Stimulated activated CD8-positive, alpha-beta memory T cell treated with anti-CD3 and anti-CD28 coated beads, Interleukin-12 subunit alpha, Interleukin-12 subunit beta, amount 100 ng/mL, for 24 hours (primary cell): ENCODE measurements around the gene PPP1R12C.

Experiments used
- DNase-seq: peaks from one replicate; pipeline ENCODE4 v3.0.0-alpha.2; 2020; ENCODE audit errors: extremely low read depth

PPP1R12C gene

DNA sequence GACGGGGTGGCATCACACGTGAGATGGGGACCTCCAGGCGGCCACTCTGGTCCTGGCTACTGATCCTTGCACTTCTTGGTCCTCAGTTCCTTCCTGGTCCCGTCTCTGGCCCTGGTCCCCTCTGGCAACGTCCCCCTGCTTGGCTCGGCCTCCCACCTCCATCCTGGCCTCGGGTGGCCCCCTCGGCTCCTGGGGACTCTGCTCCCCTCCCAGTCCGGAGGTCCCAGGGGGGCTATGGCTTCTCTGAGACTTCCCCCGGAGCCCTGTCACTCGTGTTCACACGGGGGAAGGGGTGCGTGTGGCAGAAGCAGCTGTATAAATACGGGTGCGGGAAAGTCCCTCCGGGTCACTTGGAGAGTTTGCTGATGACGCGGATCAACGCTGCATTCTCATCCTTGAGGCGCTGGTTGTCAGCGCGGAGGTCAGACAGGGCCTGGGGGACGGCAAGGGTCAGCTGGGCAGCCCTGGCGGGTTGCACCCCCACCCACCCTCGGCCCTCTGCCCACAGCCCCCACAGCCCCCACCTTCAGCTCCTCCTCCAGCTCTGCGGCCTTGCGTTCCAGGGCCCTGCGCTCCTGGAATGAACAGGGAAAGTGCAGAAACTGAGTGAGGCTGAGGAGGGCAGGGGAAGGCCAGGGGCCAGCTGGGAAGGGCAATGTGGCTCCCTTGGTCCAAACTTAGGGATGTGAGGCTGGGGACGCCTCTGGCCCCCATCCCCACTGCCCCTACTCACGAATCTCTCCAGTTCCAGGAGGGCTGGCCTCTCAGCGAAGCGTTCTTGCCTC is 26.1 kb downstream of the PPP1R12C start:
- no peak for DNase-seq

DNA sequence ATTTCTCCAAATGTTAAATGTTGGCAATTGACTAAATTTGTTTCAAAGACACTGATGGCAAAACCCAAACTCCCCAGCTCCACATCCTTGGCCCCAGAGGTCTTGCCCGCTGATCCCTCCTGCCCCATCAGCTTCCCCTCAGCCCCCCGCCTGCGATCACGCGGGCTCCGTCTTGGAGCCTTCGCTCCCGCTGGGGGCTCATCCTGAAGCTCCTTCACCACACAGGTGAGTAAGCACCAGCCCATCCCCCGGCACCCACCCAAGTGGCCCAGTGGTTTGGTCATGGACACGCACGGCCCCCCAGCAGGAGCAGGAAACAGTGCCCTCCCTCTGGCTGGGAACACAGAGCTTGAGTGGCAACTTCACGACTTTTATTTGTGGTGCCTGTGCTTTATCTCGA is 26.9 kb downstream of the PPP1R12C start:
- no peak for DNase-seq

- DNase-seq, result no peak
These were observed 28.0 kb downstream of the PPP1R12C start for GRCh38 chr19:55089342-55089944.

- no peak for DNase-seq
These were observed 28.7 kb downstream of the PPP1R12C start for GRCh38 chr19:55088543-55089341.

DNA sequence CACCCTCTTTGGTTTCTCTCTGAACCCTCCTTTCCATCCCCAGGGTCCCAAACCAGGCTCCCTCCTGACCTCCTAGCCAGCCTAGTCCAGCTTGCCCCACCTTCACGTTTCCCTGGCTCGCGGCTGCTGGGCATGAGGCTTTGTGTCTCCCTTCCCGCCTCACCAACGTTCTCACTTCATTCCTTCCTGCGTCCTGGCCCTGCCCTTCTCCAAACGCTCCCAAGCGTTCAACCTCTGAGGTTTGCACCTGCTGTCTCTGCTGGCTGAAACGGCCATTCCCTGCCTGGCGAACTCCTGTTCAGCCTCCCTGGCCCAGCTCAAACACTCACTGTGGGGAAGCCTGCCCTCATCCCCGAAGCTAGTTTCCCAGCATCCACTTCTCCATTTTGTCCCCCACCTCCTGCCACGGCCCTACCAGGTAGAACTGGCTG is 29.4 kb downstream of the PPP1R12C start:
- DNase-seq, result no peak

DNA sequence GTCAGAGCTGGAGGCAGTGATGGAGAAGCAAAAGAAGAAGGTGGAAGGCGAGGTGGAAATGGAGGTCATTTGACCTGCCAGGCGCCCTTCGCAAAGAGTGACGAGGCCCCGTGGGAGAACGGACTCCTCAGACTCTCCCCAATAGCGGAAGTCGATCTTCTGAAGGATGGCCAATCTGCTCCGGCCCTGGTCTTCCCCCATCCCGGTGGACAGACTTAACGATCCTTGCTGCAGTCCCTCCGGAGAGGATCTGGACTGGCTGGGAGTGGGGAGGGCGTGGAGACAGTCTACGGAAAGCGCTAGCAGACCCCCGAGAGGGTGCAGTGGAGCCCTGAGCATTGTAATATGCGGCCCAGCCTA is 29.9 kb downstream of the PPP1R12C start:
- DNase-seq, result no peak

DNA sequence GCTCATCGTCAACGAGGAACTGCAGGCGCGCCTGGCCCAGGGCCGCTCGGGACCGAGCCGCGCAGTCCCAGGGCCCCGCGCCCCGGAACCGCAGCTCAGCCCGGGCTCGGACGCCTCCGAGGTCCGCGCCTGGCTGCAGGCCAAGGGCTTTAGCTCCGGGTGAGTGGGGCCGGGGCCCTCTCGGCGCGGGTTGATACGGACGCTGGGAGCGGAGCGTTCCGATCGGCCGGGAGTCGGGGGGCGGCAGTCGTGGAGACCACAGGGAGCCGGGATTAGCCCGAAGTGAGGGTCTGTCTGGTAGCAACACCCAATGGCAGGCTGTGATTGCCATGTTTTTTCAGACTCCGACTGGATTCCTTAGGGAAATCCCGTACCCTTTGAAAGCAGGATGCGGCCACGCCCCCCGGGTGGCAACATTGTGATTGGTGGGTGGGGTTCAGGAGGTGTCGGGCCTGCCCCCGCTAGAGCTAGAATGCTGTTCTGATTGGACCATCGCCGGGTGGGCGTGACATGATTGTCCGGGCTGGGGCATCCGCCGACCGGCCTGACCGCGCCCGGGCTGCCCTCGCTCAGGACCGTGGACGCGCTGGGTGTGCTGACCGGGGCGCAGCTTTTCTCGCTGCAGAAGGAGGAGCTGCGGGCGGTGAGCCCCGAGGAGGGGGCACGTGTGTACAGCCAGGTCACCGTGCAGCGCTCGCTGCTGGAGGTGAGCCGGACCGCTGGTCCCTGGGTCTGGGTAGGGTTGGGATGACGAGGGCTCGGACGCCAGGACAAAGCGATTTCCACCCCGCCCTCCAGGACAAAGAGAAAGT is 30.5 kb downstream of the PPP1R12C start:
- DNase-seq, result no peak

DNA sequence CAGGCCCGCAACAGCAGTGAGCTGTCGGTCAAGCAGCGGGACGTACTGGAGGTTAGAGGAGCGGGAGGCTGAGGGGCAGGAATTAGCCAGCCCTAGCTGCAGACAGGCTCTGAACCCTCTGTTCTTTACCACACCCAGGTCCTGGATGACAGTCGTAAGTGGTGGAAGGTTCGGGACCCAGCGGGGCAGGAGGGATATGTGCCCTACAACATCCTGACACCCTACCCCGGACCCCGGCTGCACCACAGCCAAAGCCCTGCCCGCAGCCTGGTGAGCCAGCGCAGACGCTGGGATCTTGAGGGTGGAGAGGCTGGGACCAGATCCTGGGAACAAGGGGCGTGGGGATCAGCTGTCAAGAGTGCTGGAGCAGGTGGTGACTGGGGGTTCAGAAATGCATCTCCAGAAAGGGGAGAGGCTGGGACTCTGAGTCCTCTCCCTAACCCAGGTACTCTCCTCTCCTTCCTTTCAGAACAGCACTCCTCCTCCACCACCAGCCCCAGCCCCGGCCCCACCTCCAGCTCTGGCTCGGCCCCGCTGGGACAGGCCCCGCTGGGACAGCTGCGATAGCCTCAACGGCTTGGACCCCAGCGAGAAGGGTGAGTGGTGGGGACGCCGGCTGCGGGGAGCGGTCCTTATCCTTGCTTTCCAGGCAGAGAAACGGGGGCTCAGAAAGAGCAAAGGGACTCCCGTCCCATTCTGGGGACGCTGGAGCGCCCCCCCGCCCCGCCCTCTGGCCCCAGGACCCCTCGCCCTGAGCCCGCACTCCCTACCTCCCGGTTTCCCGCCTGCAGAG is 31.3 kb downstream of the PPP1R12C start:
- DNase-seq, result no peak

- no peak for DNase-seq
These were observed 33.0 kb downstream of the PPP1R12C start for GRCh38 chr19:55084416-55084815.

DNA sequence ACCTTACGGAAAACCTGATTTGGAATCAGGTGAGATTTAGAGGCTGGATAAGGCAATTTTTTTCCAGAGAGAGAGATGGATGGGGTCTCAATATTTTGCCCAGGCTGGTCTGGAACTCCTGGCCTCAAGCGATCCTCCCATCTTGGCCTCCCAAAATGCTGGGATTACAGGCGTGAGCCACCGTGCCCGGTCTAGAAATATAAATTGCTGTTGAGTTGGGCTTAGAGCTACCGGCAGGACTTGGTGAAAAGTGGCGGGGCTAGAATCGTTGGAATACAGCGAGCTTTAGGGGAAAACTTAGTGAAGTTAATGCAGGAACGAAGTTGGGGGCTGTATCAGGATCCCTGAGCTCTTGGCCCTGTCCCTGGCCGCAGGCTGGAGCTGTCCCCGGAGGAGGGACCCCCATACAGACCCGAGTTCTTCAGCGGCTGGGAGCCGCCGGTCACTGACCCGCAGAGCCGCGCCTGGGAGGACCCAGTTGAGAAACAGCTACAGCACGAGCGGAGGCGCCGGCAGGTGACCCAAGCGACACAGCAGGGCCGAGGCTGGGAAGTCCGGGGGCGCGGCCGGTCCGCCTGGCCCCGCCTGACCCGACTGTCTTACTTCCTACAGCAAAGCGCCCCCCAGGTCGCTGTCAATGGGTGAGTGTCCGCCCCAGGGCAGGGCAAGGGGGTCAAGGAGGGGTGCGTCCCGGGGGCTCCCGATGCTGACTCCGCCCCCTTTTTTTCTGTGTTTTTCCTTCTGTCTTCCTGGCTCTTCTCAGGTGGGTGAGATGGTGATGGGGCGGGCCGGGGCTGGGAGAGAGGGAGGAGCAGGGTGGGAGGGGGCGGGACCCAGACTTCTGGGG is 34.2 kb downstream of the PPP1R12C start:
- no peak for DNase-seq

DNA sequence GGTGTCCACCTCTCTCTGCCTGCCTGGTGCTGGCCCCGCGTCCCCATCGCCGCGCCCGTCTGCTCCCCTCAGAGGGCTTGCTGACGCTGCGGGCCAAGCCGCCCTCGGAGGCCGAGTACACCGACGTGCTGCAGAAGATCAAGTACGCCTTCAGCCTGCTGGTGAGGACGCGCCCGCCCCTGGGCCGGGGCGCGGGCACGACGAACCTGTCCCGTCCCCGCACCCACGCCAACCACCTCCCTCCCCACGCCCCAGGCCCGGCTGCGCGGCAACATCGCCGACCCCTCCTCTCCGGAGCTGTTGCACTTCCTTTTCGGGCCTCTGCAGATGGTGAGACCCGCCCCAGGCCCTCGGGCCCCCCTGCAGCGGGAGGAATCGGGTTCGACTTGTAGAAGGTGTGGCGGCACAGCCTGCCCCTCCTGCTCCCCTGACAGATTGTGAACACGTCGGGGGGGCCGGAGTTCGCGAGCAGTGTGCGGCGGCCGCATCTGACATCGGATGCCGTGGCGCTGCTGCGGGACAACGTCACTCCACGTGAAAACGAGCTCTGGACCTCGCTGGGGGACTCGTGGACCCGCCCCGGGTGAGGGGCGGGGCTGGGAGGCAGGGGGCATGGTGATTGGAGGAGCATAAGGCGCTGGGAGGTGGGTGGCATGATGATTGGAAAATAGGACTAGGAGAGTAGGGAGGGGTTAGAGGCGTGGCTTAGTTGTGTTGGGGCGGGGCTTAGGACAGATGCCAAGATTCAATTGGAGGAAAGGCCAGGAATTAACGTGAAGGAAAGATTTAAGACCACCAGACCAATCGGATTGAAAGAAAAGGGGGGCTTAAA is 35.2 kb downstream of the PPP1R12C start:
- no peak for DNase-seq

- no peak for DNase-seq
These were observed 35.7 kb downstream of the PPP1R12C start for GRCh38 chr19:55081770-55082019.

DNA sequence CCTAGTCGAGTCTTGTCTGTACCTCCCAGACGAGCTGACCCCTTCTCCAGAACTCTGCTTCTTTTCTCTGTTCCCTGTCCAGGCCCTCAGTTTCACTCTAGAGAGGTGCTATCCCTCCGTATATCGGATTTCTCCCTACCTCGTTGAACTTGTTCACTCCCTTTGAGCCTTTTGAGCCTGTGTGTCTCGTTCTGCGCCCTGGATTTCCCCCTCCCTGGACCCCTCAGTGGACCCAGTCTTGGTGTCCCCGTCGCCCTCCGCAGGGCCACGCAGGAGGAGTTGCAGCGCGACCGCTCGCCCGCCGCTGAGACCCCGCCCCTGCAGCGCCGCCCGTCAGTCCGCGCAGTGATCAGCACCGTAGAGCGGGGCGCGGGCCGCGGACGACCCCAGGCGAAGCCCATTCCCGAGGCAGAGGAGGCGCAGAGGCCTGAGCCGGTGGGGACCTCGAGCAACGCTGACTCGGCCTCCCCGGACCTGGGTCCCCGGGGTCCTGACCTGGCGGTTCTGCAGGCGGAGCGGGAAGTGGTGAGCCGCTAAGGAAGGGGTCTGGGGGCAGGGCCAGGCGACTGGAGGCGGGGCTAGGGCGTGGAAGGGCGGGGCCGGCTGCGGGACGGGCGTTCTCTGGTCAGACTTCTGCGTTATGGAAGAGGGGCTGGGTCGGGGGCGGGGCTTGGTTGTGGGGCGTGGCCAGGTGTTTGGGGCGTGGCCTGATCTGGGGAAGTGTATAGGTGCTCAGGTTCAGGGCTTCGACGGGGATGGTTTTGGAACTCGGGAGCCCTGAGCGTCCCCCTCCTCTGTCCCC is 36.3 kb downstream of the PPP1R12C start:
- peak; percentile 62 for DNase-seq

DNA sequence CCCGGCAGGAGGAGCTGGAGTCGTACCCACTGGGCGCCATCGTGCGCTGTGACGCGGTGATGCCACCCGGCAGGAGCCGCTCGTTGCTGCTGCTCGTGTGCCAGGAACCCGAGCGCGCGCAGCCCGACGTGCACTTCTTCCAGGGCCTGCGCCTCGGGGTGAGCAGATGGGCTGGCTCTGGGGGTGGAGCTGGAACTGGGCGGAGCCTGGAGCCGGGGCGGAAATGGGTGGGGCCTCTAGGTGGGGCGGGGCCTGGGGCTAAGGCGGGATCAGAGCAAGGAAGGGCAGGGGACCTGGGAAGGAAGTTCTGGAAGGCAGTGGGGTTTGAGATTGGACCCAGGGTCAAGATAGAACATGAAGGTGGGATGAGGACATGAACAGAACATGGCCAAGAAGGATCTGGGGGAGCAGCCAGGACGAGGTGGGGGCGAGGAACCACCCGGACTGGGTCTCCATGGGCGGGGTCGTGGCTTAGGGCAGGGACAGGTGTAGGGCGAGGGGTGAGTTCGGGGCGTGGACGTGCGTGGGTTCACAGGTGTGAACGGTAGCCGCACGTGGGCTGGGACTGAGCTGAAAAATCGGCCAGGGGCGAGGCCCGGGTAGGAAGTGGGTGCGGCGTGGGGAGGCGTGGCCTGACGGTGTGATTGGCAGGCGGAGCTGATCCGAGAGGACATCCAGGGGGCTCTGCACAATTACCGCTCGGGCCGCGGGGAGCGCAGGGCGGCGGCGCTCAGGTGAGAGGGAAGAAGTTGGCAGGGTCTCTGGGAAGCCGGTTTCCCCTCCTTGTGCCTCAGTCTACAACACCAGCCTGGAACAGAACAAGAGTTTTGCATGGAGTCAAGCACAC is 37.1 kb downstream of the PPP1R12C start:
- DNase-seq, result no peak

DNA sequence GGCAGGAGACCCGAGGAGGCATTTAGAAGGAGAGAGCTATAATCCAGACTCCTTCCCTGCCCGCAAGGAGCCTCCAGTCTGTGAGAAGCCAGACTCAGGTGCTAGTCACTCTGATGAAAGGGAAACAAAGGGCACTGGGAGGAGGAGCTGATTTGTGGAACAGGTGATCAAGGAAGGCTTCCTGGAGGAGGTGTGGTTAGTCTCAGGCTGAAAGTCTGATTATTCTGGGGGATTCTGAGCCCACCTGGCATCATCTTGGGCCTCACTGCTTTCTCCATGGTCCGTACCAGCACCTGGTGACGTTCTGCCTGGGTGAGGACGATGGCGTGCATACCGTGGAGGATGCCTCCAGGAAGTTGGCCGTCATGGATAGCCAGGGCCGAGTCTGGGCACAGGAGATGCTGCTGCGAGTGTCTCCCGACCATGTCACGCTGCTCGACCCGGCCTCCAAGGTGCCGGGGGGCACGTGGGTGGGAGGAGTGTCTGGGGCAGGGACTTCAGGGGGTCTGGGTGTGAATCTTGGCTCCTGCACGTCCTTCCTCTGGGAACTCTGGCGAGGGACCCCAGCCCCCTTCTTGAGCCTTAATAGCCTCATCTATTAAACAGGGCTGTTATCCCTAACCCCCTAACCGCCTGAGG is 37.9 kb downstream of the PPP1R12C start:
- DNase-seq, result no peak

DNA sequence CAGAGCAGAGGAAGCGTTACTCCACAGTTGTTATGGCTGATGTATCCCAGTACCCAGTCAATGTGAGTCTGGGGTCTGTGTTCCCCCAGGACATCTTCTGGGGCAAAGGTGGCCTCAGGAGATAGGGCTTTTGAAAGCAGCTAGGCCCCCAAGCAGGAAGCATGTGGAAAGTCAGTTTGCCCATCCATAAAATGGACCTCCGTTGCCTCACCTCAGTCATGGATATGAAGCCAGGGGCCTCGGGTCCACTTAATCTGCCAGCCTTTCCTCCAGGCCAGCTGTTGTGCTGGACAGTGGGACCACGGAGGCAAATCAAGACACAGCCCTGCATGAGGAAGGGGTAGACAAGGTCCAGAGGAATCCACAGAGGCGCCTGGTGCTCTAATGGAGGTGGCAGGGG is 38.4 kb downstream of the PPP1R12C start:
- no peak for DNase-seq

DNA sequence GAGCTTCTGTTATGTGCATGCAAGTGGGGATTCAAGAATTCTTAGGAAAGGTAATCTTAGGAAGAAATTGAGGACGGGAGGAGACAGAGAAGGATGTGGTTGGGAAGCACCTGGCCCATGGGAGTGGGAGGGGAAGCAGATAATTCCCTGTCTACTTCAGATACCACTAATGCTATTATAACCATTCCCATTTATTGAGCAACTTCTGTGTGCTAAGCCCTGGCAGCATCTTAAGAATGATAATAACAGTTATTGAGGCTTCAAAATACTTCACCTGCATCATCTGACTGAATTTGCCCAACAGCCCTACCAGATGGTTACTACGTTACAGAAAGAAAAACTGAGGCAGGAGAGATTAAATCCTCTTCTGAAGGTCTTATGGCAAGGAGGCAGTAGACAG is 40.3 kb downstream of the PPP1R12C start:
- no peak for DNase-seq
